GM23338 (cell line): ENCODE results near the gene ARHGAP36.

Experiments used
- CREB1 ChIP-seq: fragments of 250-450 bp; sonication (Bioruptor Pico); IDR thresholded peaks from 2 replicates; pipeline ENCODE4 v1.5.0; 2020; ENCODE audit warnings: low read depth, mild to moderate bottlenecking, moderate library complexity
- EZH2 ChIP-seq: fragments of 200-600 bp; sonication (generic); IDR thresholded peaks from one replicate; pipeline ENCODE4 v1.8.0; 2017; ENCODE audit warnings: antibody characterized with exemption, mild to moderate bottlenecking, low read depth; ENCODE audit not compliant: unreplicated experiment
- EZH2phosphoT487 ChIP-seq: fragments of 200-600 bp; sonication (generic); IDR thresholded peaks from one replicate; pipeline ENCODE4 v1.8.1; 2018; ENCODE audit warnings: antibody characterized with exemption; ENCODE audit not compliant: unreplicated experiment
- JUNB ChIP-seq: IDR thresholded peaks from one replicate; pipeline ENCODE4 v1.6.1; 2016; ENCODE audit warnings: antibody characterized with exemption; ENCODE audit not compliant: unreplicated experiment
- POLR2AphosphoS5 ChIP-seq: IDR thresholded peaks from 2 replicates; pipeline ENCODE4 v1.6.1; 2016; ENCODE audit warnings: antibody characterized with exemption, low read depth
- STAT1 ChIP-seq: IDR thresholded peaks from one replicate; pipeline ENCODE4 v1.6.1; 2016; ENCODE audit warnings: antibody characterized with exemption; ENCODE audit not compliant: unreplicated experiment
- ZNF331 ChIP-seq: fragments of 250-450 bp; sonication (Bioruptor Pico); IDR thresholded peaks from 2 replicates; pipeline ENCODE4 v1.5.0; 2020; ENCODE audit warnings: low read depth, mild to moderate bottlenecking, moderate library complexity
- TF ChIP-seq, protein P1 (sequence below), 2 experiments: fragments of 200-600 bp in 1 of 2; sonication (generic) in 1 of 2; conservative IDR thresholded peaks; 2 replicates each; pipeline versions ENCODE4 v1.5.1 to v1.6.1; 2016 to 2017; ENCODE audit warnings: antibody characterized with exemption in 2 of 2, low read depth in 2 of 2, mild to moderate bottlenecking in 2 of 2, moderate library complexity in 1 of 2
- TF ChIP-seq, protein P2 (sequence below): IDR thresholded peaks from one replicate; pipeline ENCODE4 v1.6.1; 2018; ENCODE audit warnings: antibody characterized with exemption; ENCODE audit not compliant: unreplicated experiment
- TF ChIP-seq, protein P3 (sequence below): IDR thresholded peaks from 2 replicates; pipeline ENCODE4 v1.6.1; 2016; ENCODE audit warnings: antibody characterized with exemption

DNA sequence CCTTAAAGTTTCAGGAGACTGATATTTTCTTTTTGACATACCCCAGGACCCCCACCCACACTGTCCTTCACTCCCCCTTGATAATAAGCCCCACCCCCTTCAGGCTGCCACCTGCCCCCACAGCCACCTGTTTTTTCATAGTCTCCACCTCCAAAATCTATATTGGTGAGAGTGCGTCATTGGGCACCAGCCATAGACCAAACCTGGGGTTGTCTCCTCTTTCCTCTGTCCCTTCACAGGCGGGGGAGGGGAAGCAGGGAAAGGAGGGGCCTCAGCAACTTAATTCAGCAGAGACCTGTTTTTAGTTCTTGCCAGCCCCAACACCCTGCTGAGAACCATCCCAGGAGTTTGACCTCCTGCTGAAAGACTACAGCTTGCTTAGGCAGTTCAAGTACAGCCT, 1.1 kb downstream of the ARHGAP36 start:
- TF ChIP-seq, protein P1, sequence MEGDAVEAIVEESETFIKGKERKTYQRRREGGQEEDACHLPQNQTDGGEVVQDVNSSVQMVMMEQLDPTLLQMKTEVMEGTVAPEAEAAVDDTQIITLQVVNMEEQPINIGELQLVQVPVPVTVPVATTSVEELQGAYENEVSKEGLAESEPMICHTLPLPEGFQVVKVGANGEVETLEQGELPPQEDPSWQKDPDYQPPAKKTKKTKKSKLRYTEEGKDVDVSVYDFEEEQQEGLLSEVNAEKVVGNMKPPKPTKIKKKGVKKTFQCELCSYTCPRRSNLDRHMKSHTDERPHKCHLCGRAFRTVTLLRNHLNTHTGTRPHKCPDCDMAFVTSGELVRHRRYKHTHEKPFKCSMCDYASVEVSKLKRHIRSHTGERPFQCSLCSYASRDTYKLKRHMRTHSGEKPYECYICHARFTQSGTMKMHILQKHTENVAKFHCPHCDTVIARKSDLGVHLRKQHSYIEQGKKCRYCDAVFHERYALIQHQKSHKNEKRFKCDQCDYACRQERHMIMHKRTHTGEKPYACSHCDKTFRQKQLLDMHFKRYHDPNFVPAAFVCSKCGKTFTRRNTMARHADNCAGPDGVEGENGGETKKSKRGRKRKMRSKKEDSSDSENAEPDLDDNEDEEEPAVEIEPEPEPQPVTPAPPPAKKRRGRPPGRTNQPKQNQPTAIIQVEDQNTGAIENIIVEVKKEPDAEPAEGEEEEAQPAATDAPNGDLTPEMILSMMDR (conservative IDR thresholded peaks at IDR 0.05; ENCODE audit: low read depth in 2 of 2) = no peak
- TF ChIP-seq EZH2 (no peak), ZNF331 (no peak), EZH2phosphoT487 (no peak), POLR2AphosphoS5 (no peak), JUNB (no peak), STAT1 (no peak), CREB1 (CRISPR knock-in tag) (no peak)
- TF ChIP-seq, protein P2, sequence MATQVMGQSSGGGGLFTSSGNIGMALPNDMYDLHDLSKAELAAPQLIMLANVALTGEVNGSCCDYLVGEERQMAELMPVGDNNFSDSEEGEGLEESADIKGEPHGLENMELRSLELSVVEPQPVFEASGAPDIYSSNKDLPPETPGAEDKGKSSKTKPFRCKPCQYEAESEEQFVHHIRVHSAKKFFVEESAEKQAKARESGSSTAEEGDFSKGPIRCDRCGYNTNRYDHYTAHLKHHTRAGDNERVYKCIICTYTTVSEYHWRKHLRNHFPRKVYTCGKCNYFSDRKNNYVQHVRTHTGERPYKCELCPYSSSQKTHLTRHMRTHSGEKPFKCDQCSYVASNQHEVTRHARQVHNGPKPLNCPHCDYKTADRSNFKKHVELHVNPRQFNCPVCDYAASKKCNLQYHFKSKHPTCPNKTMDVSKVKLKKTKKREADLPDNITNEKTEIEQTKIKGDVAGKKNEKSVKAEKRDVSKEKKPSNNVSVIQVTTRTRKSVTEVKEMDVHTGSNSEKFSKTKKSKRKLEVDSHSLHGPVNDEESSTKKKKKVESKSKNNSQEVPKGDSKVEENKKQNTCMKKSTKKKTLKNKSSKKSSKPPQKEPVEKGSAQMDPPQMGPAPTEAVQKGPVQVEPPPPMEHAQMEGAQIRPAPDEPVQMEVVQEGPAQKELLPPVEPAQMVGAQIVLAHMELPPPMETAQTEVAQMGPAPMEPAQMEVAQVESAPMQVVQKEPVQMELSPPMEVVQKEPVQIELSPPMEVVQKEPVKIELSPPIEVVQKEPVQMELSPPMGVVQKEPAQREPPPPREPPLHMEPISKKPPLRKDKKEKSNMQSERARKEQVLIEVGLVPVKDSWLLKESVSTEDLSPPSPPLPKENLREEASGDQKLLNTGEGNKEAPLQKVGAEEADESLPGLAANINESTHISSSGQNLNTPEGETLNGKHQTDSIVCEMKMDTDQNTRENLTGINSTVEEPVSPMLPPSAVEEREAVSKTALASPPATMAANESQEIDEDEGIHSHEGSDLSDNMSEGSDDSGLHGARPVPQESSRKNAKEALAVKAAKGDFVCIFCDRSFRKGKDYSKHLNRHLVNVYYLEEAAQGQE = no peak
- TF ChIP-seq, protein P3, sequence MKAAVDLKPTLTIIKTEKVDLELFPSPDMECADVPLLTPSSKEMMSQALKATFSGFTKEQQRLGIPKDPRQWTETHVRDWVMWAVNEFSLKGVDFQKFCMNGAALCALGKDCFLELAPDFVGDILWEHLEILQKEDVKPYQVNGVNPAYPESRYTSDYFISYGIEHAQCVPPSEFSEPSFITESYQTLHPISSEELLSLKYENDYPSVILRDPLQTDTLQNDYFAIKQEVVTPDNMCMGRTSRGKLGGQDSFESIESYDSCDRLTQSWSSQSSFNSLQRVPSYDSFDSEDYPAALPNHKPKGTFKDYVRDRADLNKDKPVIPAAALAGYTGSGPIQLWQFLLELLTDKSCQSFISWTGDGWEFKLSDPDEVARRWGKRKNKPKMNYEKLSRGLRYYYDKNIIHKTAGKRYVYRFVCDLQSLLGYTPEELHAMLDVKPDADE = no peak
